ENCODE results near the gene RIOX2.

Gene RIOX2

GRCh38 chr3:97932387-97932801, 39.8 kb downstream of the RIOX2 start:
- H3K4me3 ChIP-seq (ENCODE audit: low read depth, low read length, poor library complexity, severe bottlenecking): no peak overlapping the region
- no peaks in the 10 kb centered on the region for H3K9me3 ChIP-seq (ENCODE audit: low read length)
- H3K9me2 ChIP-seq (ENCODE audit: low read depth, low read length): no peaks in the 10 kb centered on the region
- H3K27ac ChIP-seq (ENCODE audit: low read depth, low read length, poor library complexity, severe bottlenecking): no peak overlapping the region
- no peak for TF ChIP-seq CTCF (IDR thresholded peaks at IDR 0.05; ENCODE audit: low read length)
- no peak for TF ChIP-seq EZH2 (IDR thresholded peaks at IDR 0.05; ENCODE audit: borderline replicate concordance, low read length)
- no peak overlapping the region for H2AFZ ChIP-seq (ENCODE audit: low read length)
- H3K4me2 ChIP-seq (ENCODE audit: low read length): no peak overlapping the region
- no peak overlapping the region for H3K9ac ChIP-seq (ENCODE audit: low read length)
- no peaks in the 10 kb centered on the region for H4K20me1 ChIP-seq (ENCODE audit: insufficient read depth, low read length)
- H3K27me3 ChIP-seq (ENCODE audit: insufficient read depth, low read length): no peaks in the 10 kb centered on the region
- no peaks in the 10 kb centered on the region for H3K36me3 ChIP-seq (ENCODE audit: insufficient read depth, low read length)
- no peaks in the 10 kb centered on the region for H3K4me1 ChIP-seq (ENCODE audit: insufficient read depth, low read length, severe bottlenecking)
- no peaks in the 10 kb centered on the region for H3K79me2 ChIP-seq (ENCODE audit: insufficient read depth, low read length)
- H3F3A ChIP-seq (ENCODE audit: insufficient read depth, low read length): no peaks in the 10 kb centered on the region

GRCh38 chr3:97931218-97931617, 41.0 kb downstream of the RIOX2 start:
- no peak overlapping the region for H3K9ac ChIP-seq (ENCODE audit: low read length)
- H3F3A ChIP-seq (ENCODE audit: insufficient read depth, low read length): no peaks in the 10 kb centered on the region
- no peaks in the 10 kb centered on the region for H3K27me3 ChIP-seq (ENCODE audit: insufficient read depth, low read length)
- no peak overlapping the region for H3K4me3 ChIP-seq (ENCODE audit: low read depth, low read length, poor library complexity, severe bottlenecking)
- no peak overlapping the region for H3K4me2 ChIP-seq (ENCODE audit: low read length)
- no peaks in the 10 kb centered on the region for H3K4me1 ChIP-seq (ENCODE audit: insufficient read depth, low read length, severe bottlenecking)
- H4K20me1 ChIP-seq (ENCODE audit: insufficient read depth, low read length): no peaks in the 10 kb centered on the region
- TF ChIP-seq CTCF (IDR thresholded peaks at IDR 0.05; ENCODE audit: low read length): no peak
- TF ChIP-seq EZH2 (IDR thresholded peaks at IDR 0.05; ENCODE audit: borderline replicate concordance, low read length): no peak
- no peaks in the 10 kb centered on the region for H3K36me3 ChIP-seq (ENCODE audit: insufficient read depth, low read length)
- H3K9me2 ChIP-seq (ENCODE audit: low read depth, low read length): no peaks in the 10 kb centered on the region
- H3K27ac ChIP-seq (ENCODE audit: low read depth, low read length, poor library complexity, severe bottlenecking): no peak overlapping the region
- no peaks in the 10 kb centered on the region for H3K79me2 ChIP-seq (ENCODE audit: insufficient read depth, low read length)
- H2AFZ ChIP-seq (ENCODE audit: low read length): no peak overlapping the region
- H3K9me3 ChIP-seq (ENCODE audit: low read length): no peaks in the 10 kb centered on the region

- TF ChIP-seq CTCF (IDR thresholded peaks at IDR 0.05; ENCODE audit: low read length) (no peak), EZH2 (IDR thresholded peaks at IDR 0.05; ENCODE audit: borderline replicate concordance, low read length) (no peak)
These were observed 42.2 kb downstream of the RIOX2 start for GRCh38 chr3:97930018-97930417.

More at GRCh38 chr3:97930018-97930417, 42.2 kb downstream of the RIOX2 start:
- Histone ChIP-seq H3F3A (ENCODE audit: insufficient read depth, low read length) (no peaks in the 10 kb centered on the region), H3K27ac (ENCODE audit: low read depth, low read length, poor library complexity, severe bottlenecking) (no peak overlapping the region), H3K9ac (ENCODE audit: low read length) (no peak overlapping the region), H3K36me3 (ENCODE audit: insufficient read depth, low read length) (no peaks in the 10 kb centered on the region), H2AFZ (ENCODE audit: low read length) (no peak overlapping the region), H3K4me2 (ENCODE audit: low read length) (no peak overlapping the region), H3K4me3 (ENCODE audit: low read depth, low read length, poor library complexity, severe bottlenecking) (no peak overlapping the region), H3K79me2 (ENCODE audit: insufficient read depth, low read length) (no peaks in the 10 kb centered on the region), H4K20me1 (ENCODE audit: insufficient read depth, low read length) (no peaks in the 10 kb centered on the region), H3K4me1 (ENCODE audit: insufficient read depth, low read length, severe bottlenecking) (no peaks in the 10 kb centered on the region), H3K9me2 (ENCODE audit: low read depth, low read length) (no peaks in the 10 kb centered on the region), H3K9me3 (ENCODE audit: low read length) (no peaks in the 10 kb centered on the region), H3K27me3 (ENCODE audit: insufficient read depth, low read length) (no peaks in the 10 kb centered on the region)

Data from OCI-LY1 (cell line).